ENCODE results near the gene CDK14.

CDK14 gene

GRCh38 chr7:90688810-90689209 lies 92.7 kb downstream of the CDK14 start:
- no peak for DNase-seq

- DNase-seq = no peak
These were observed 93.1 kb downstream of the CDK14 start for GRCh38 chr7:90689260-90689659.

- no peak for DNase-seq
These were observed 94.2 kb downstream of the CDK14 start for GRCh38 chr7:90690159-90690858.

- DNase-seq = no peak
These were observed 96.3 kb downstream of the CDK14 start for GRCh38 chr7:90692396-90692795.

GRCh38 chr7:90692947-90693346 lies 96.8 kb downstream of the CDK14 start:
- no peak for DNase-seq

- no peak for DNase-seq
These were observed 97.8 kb downstream of the CDK14 start for GRCh38 chr7:90693939-90694338.

- no peak for DNase-seq
These were observed 102.5 kb downstream of the CDK14 start for GRCh38 chr7:90698616-90699015.

GRCh38 chr7:90701021-90701420 lies 104.9 kb downstream of the CDK14 start:
- no peak for DNase-seq

- no peak for DNase-seq
These were observed 105.7 kb downstream of the CDK14 start for GRCh38 chr7:90701771-90702170.

GRCh38 chr7:90705391-90706071 lies 109.4 kb downstream of the CDK14 start:
- DNase-seq = no peak

GRCh38 chr7:90706072-90706716 lies 110.1 kb downstream of the CDK14 start:
- DNase-seq = no peak

GRCh38 chr7:90708841-90709317 lies 112.8 kb downstream of the CDK14 start:
- peak; percentile 75 for DNase-seq

- DNase-seq = no peak
These were observed 113.7 kb downstream of the CDK14 start for GRCh38 chr7:90709501-90710465.

GRCh38 chr7:90710466-90710850 lies 114.3 kb downstream of the CDK14 start:
- no peak for DNase-seq

GRCh38 chr7:90713628-90714027 lies 117.5 kb downstream of the CDK14 start:
- DNase-seq = no peak

GRCh38 chr7:90715067-90715466 lies 118.9 kb downstream of the CDK14 start:
- no peak for DNase-seq

- no peak for DNase-seq
These were observed 121.4 kb downstream of the CDK14 start for GRCh38 chr7:90717296-90718060.

- DNase-seq = no peak
These were observed 123.0 kb downstream of the CDK14 start for GRCh38 chr7:90719155-90719554.

- no peak for DNase-seq
These were observed 125.1 kb downstream of the CDK14 start for GRCh38 chr7:90720984-90721760.

- no peak for DNase-seq
These were observed 125.8 kb downstream of the CDK14 start for GRCh38 chr7:90721869-90722431.

GRCh38 chr7:90723233-90723632 lies 127.1 kb downstream of the CDK14 start:
- no peak for DNase-seq
